ENCODE measurements around the gene HKDC1.
A peak's percentile ranks its signal among the peaks of the same experiment; 100 is the strongest.

The HKDC1 gene

DNA sequence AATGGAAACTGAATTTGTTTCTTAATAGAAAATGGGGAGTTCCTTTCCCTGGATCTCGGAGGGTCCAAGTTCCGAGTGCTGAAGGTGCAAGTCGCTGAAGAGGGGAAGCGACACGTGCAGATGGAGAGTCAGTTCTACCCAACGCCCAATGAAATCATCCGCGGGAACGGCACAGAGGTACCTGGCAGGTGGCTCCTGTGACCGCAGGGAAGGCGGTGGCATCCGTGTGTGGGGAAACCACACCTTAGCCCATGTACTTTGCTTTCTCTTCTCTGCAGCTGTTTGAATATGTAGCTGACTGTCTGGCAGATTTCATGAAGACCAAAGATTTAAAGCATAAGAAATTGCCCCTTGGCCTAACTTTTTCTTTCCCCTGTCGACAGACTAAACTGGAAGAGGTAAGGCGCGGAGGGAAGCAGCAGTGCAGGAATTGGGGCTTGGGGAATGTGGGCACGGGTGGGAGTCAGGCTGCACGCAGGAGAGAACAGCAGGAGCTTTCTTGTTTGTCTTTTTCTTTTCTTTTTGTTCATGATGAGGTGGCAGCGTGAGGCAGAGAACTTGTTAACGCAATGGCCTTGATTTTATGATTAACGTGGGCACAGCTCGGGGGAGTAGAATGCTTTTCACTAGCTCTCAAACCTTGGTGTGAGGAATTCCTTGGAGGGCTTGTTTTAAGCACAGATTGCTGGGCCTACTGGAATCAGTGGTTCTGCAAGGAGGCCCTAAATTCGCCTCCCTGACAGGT is 12.8 kb downstream of the HKDC1 start:
- H3K4me3 ChIP-seq (ENCODE audit: low read length), result no peak overlapping the region
- DNase-seq (ENCODE audit: low read depth), result no peak
- TF ChIP-seq, protein P1, sequence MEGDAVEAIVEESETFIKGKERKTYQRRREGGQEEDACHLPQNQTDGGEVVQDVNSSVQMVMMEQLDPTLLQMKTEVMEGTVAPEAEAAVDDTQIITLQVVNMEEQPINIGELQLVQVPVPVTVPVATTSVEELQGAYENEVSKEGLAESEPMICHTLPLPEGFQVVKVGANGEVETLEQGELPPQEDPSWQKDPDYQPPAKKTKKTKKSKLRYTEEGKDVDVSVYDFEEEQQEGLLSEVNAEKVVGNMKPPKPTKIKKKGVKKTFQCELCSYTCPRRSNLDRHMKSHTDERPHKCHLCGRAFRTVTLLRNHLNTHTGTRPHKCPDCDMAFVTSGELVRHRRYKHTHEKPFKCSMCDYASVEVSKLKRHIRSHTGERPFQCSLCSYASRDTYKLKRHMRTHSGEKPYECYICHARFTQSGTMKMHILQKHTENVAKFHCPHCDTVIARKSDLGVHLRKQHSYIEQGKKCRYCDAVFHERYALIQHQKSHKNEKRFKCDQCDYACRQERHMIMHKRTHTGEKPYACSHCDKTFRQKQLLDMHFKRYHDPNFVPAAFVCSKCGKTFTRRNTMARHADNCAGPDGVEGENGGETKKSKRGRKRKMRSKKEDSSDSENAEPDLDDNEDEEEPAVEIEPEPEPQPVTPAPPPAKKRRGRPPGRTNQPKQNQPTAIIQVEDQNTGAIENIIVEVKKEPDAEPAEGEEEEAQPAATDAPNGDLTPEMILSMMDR (conservative IDR thresholded peaks at IDR 0.05; ENCODE audit: low read depth, low read length), result no peak

DNA sequence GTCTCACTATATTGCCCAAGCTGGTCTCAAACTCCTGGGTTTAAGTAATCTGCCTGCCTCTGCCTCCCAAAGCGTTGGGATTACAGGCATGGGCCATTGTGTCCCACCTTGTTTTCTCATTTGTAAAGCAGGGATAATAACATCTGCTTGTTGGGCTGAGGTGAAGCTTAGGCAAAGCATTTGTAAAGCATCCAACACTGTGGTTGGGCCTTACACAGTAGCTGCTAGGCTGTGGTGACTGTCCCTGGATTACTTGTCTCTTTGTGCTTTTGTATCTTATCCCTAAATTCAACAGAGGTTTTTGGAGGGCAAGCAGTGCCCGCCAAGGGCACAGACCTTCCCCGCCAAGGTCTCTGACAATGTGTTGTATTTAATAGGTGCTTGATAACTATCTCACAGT is 14.3 kb downstream of the HKDC1 start:
- DNase-seq (ENCODE audit: low read depth), result no peak
- TF ChIP-seq, protein P1 (conservative IDR thresholded peaks at IDR 0.05; ENCODE audit: low read depth, low read length), result no peak
- H3K4me3 ChIP-seq (ENCODE audit: low read length), result no peak overlapping the region

DNA sequence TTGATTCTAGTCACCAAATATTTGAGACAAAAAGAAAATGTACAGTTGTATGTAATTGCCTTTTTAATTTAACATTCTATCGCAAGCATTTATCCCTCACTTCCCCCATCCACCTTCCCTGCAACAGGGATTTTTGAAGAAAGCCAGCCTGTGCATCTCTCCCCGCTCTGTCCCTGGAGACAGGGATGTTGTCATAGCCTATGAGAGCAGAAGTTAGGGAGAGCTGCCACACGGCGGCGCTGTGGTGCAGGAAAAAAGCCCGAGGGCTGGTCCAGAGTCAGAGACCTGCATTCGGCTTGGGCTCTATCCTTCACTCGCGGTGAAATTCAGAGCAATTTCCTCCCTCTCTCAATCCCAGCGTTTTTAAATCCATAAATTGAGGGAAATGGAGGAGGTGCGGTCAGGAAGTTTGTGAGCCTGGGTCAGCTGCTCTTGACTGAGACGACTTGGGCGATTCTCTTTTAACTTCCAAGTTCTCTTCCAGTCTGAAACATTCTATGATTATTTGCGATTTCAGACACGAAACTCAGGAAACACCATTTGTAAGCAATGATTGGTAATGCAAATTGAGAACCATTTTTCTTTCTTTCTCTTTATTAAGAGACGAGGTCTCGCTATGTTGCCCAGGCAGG is 17.5 kb downstream of the HKDC1 start:
- TF ChIP-seq, protein P1 (conservative IDR thresholded peaks at IDR 0.05; ENCODE audit: low read depth, low read length), result peak; percentile 93
- DNase-seq (ENCODE audit: low read depth), result no peak
- no peak overlapping the region for H3K4me3 ChIP-seq (ENCODE audit: low read length)

DNA sequence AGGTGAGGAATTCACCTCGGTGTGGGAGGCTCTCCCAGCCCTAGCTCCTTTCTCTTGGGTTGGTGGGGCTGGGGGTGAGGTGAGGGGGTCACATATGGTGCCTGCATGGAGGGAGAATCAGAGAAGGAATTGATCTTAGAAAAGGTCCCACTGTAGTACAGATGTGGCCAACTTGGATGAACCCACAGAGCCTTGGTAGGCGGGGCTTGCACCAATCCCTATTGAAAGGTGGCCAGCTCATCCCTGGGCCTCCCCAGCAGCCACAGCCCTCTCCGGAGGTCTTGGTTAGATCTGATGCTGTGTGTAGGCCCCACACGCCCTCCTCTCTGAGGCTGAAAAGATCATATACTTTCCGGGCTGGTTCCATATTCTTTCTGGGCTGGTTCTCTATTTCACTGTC is 19.0 kb downstream of the HKDC1 start:
- H3K4me3 ChIP-seq (ENCODE audit: low read length), result no peak overlapping the region
- DNase-seq (ENCODE audit: low read depth), result no peak

DNA sequence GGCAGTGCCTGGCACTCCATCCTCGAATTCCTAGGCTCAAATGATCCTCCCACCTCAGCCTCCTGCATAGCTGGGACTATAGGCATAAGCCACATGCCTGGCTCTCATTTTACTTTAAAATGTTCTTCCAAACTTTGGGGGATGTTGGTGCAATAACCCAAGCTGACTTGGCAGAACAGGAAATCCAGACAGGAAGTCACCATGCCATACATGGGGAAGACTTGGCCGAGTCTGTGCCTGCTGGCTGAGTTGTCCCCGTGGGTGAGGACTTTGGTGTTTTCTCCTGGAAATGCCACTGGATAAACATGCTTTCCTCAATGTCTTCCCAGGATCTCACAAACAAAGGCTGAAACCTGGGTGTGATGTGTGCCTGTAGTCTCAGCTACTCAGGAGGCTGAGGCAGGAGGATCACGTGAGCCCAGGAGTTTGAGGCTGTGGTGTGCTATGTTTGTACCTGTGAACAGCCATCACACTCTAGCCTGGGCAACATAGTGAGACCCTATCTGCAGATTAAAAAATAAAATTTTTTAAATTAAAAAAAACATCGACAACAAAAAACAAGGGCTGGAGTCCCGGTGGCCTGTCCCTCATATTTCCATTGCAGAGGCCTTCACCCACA is 19.8 kb downstream of the HKDC1 start:
- no peak overlapping the region for H3K4me3 ChIP-seq (ENCODE audit: low read length)
- TF ChIP-seq, protein P1 (conservative IDR thresholded peaks at IDR 0.05; ENCODE audit: low read depth, low read length), result no peak
- no peak for DNase-seq (ENCODE audit: low read depth)

More for the DNA sequence above, 19.0 kb downstream of the HKDC1 start:
- TF ChIP-seq, protein P1 (conservative IDR thresholded peaks at IDR 0.05; ENCODE audit: low read depth, low read length), result no peak

DNA sequence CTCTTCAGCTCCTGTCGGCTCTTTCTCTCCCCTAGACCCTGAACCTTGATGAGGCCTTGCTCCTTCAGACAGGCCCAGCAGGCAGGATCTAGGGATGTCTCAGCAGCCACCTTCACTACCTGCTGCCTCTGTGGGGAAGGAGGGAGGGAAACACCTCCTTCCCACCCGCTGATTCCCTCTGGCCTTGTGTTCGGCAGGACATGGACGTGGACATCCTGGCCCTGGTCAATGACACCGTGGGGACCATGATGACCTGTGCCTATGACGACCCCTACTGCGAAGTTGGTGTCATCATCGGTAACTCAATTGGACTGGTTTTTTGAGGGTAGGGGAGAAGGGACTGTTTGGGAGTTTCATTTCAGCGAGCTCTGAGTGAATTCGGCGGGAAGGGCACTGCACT is 20.3 kb downstream of the HKDC1 start:
- TF ChIP-seq, protein P1 (conservative IDR thresholded peaks at IDR 0.05; ENCODE audit: low read depth, low read length), result no peak
- H3K4me3 ChIP-seq (ENCODE audit: low read length), result no peak overlapping the region
- DNase-seq (ENCODE audit: low read depth), result no peak
